WERI-Rb-1 (cell line): ENCODE measurements around the gene ZNF697.
"Not testable (repeated sequence)": the region's sequence is repeated elsewhere in the genome, so short reads cannot be mapped to it uniquely, and the experiment has no call there.

Source experiments
- DNase-seq: peaks from one replicate; pipeline ENCODE4 v3.0.0-alpha.2; 2020
- H3K27ac ChIP-seq: fragments of 250-450 bp; sonication (Bioruptor Pico); 2 replicates; pipeline ENCODE4 v1.5.1; 2020; ENCODE audit warnings: mild to moderate bottlenecking, moderate library complexity
- H3K27me3 ChIP-seq: fragments of 250-450 bp; sonication (Bioruptor Pico); 2 replicates; pipeline ENCODE4 v1.5.1; 2021; ENCODE audit warnings: mild to moderate bottlenecking, low read depth, moderate library complexity; ENCODE audit not compliant: insufficient read depth, severe bottlenecking
- H3K36me3 ChIP-seq: fragments of 250-450 bp; sonication (Bioruptor Pico); 2 replicates; pipeline ENCODE4 v1.5.1; 2020; ENCODE audit warnings: mild to moderate bottlenecking, moderate library complexity
- H3K4me3 ChIP-seq: 2 replicates; pipeline ENCODE4 v1.5.1; 2011; ENCODE audit warnings: low read depth, mild to moderate bottlenecking, control low read depth, low read length
- H3K9me3 ChIP-seq: fragments of 250-450 bp; sonication (Bioruptor Pico); 2 replicates; pipeline ENCODE4 v1.5.1; 2021; ENCODE audit warnings: mild to moderate bottlenecking, moderate library complexity; ENCODE audit not compliant: severe bottlenecking
- CTCF ChIP-seq: IDR thresholded peaks from 2 replicates; pipeline ENCODE4 v1.5.1; 2011; ENCODE audit warnings: low read depth, mild to moderate bottlenecking, control low read depth, inconsistent platforms, low read length

ZNF697 gene

GRCh38 chr1:119621705-119622104, 26.4 kb downstream of the ZNF697 start:
- H3K9me3 ChIP-seq: no peaks in the 10 kb centered on the region
- H3K4me3 ChIP-seq: no peak overlapping the region
- no peak for TF ChIP-seq CTCF
- no peaks in the 10 kb centered on the region; the same call in 1 of the 2 replicates for H3K36me3 ChIP-seq
- no peak overlapping the region for H3K27ac ChIP-seq
- H3K27me3 ChIP-seq: no peaks in the 10 kb centered on the region
- DNase-seq: no peak

- no peaks in the 10 kb centered on the region for H3K36me3 ChIP-seq
- no peak overlapping the region for H3K27ac ChIP-seq
- no peak overlapping the region for H3K4me3 ChIP-seq
- H3K9me3 ChIP-seq: no peaks in the 10 kb centered on the region
- no peaks in the 10 kb centered on the region for H3K27me3 ChIP-seq
- no peak for DNase-seq
- no peak for TF ChIP-seq CTCF
Measured at GRCh38 chr1:119617751-119618691, 30.0 kb downstream of the ZNF697 start.

GRCh38 chr1:119616748-119617147, 31.3 kb downstream of the ZNF697 start:
- H3K9me3 ChIP-seq, H3K27me3 ChIP-seq: not testable (repeated sequence)

GRCh38 chr1:119615100-119615499, 33.0 kb downstream of the ZNF697 start:
- H3K27ac ChIP-seq, H3K36me3 ChIP-seq, H3K4me3 ChIP-seq, H3K27me3 ChIP-seq, H3K9me3 ChIP-seq, DNase-seq: not testable (repeated sequence)

More at GRCh38 chr1:119616748-119617147, 31.3 kb downstream of the ZNF697 start:
- DNase-seq, H3K27ac ChIP-seq, H3K36me3 ChIP-seq, H3K4me3 ChIP-seq: not testable (repeated sequence)

GRCh38 chr1:119613769-119614720, 34.0 kb downstream of the ZNF697 start:
- peak; percentile 85 for DNase-seq
- H3K27me3 ChIP-seq: no peaks in the 10 kb centered on the region
- no peak overlapping the region for H3K27ac ChIP-seq
- no peaks in the 10 kb centered on the region for H3K36me3 ChIP-seq
- H3K4me3 ChIP-seq: no peak overlapping the region
- peak; percentile 75 for TF ChIP-seq CTCF
- no peaks in the 10 kb centered on the region for H3K9me3 ChIP-seq

- Histone ChIP-seq H3K9me3 (no peaks in the 10 kb centered on the region), H3K27ac (no peak overlapping the region), H3K36me3 (no peaks in the 10 kb centered on the region), H3K4me3 (no peak overlapping the region), H3K27me3 (no peaks in the 10 kb centered on the region)
- peak; percentile 88 for TF ChIP-seq CTCF
- peak; percentile 82 for DNase-seq
Measured at GRCh38 chr1:119611701-119612113, 36.4 kb downstream of the ZNF697 start.

GRCh38 chr1:119608816-119609215, 39.2 kb downstream of the ZNF697 start:
- not testable (repeated sequence) for DNase-seq, H3K27me3 ChIP-seq, H3K27ac ChIP-seq, H3K9me3 ChIP-seq, H3K36me3 ChIP-seq, H3K4me3 ChIP-seq
